Measurements from ENCODE around the gene NDUFS6.

Gene NDUFS6

GRCh38 chr5:1834022-1834551 is 32.9 kb downstream of the NDUFS6 start:
- Histone ChIP-seq H3K27ac (no peak overlapping the region), H3K36me3 (peaks cover 3 to 5% (median 4%) of the 10 kb centered on the region in 3 donors), H3K4me3 (no peak overlapping the region), H3K4me1 (no peaks in the 10 kb centered on the region), H3K27me3 (peaks cover 0 to 22% of the 10 kb centered on the region in 2 donors), H3K9me3 (no peaks in the 10 kb centered on the region)
- intact Hi-C loops (cut with DNase I; ENCODE audit: low total_unique reads) = no loop called here
- DNase-seq = peak in 1 of 2 donors; percentile 55
- TF ChIP-seq CTCF (IDR thresholded peaks at IDR 0.05) = no peak

- DNase-seq = peak in 1 of 2 donors; percentile 25
Measured at GRCh38 chr5:1834721-1835429, 33.7 kb downstream of the NDUFS6 start.

GRCh38 chr5:1835431-1835830 is 34.2 kb downstream of the NDUFS6 start:
- intact Hi-C loops (cut with DNase I; ENCODE audit: low total_unique reads) = no loop called here
- Histone ChIP-seq H3K27me3 (peaks cover 0 to 28% of the 10 kb centered on the region in 2 donors), H3K4me3 (no peak overlapping the region), H3K4me1 (no peaks in the 10 kb centered on the region), H3K9me3 (no peaks in the 10 kb centered on the region), H3K27ac (no peak overlapping the region), H3K36me3 (no peaks in the 10 kb centered on the region)
- TF ChIP-seq CTCF (IDR thresholded peaks at IDR 0.05) = no peak
- DNase-seq = peak in 1 of 2 donors; percentile 51

More at GRCh38 chr5:1834721-1835429, 33.7 kb downstream of the NDUFS6 start:
- peaks cover 0 to under 1% (median 0%) of the 10 kb centered on the region in 3 donors for H3K36me3 ChIP-seq
- no peak overlapping the region for H3K27ac ChIP-seq
- H3K27me3 ChIP-seq = peaks cover 0 to 23% of the 10 kb centered on the region in 2 donors
- TF ChIP-seq CTCF (IDR thresholded peaks at IDR 0.05) = no peak
- H3K9me3 ChIP-seq = no peaks in the 10 kb centered on the region
- intact Hi-C loops (cut with DNase I; ENCODE audit: low total_unique reads) = no loop called here
- H3K4me1 ChIP-seq = no peaks in the 10 kb centered on the region
- no peak overlapping the region for H3K4me3 ChIP-seq

GRCh38 chr5:1836176-1836890 is 35.1 kb downstream of the NDUFS6 start:
- H3K27ac ChIP-seq = no peak overlapping the region
- H3K9me3 ChIP-seq = no peaks in the 10 kb centered on the region
- no peaks in the 10 kb centered on the region for H3K4me1 ChIP-seq
- no peaks in the 10 kb centered on the region for H3K36me3 ChIP-seq
- intact Hi-C loops (cut with DNase I; ENCODE audit: low total_unique reads) = no loop called here
- H3K27me3 ChIP-seq = peaks cover 0 to 37% of the 10 kb centered on the region in 2 donors
- no peak for TF ChIP-seq CTCF (IDR thresholded peaks at IDR 0.05)
- DNase-seq = peak in 1 of 2 donors; percentile 33
- H3K4me3 ChIP-seq = no peak overlapping the region

- Histone ChIP-seq H3K27me3 (peaks cover 0 to 42% of the 10 kb centered on the region in 2 donors), H3K36me3 (no peaks in the 10 kb centered on the region), H3K9me3 (no peaks in the 10 kb centered on the region), H3K27ac (no peak overlapping the region), H3K4me1 (no peaks in the 10 kb centered on the region), H3K4me3 (no peak overlapping the region)
- no peak for DNase-seq
- intact Hi-C loops (cut with DNase I; ENCODE audit: low total_unique reads) = no loop called here
- TF ChIP-seq CTCF (IDR thresholded peaks at IDR 0.05) = no peak
Measured at GRCh38 chr5:1836891-1837880, 36.0 kb downstream of the NDUFS6 start.
